SU-DHL-6 (cell line): ENCODE measurements around the gene MAGEC2.

ENCODE experiments used
- H2AFZ ChIP-seq: fragments of 200-600 bp; sonication (generic); 2 replicates; pipeline ENCODE4 v1.6.1; 2014; ENCODE audit warnings: low read depth, mild to moderate bottlenecking, moderate library complexity, mixed read lengths, antibody characterized with exemption, low read length; ENCODE audit not compliant: severe bottlenecking
- H3F3A ChIP-seq: fragments of 200-600 bp; shearing (Covaris generic); 2 replicates; pipeline ENCODE4 v1.6.0; 2016; ENCODE audit warnings: antibody characterized with exemption, mild to moderate bottlenecking; ENCODE audit not compliant: insufficient read depth
- H3K27ac ChIP-seq: fragments of 200-600 bp; sonication (generic); 2 replicates; pipeline ENCODE4 v1.5.1; 2016; ENCODE audit warnings: low read depth, mild to moderate bottlenecking, low read length, moderate library complexity, mixed read lengths
- H3K27me3 ChIP-seq: fragments of 200-600 bp; sonication (generic), shearing (Covaris generic); 2 replicates; pipeline ENCODE4 v1.6.0; 2014; ENCODE audit warnings: mild to moderate bottlenecking, low read length
- H3K36me3 ChIP-seq: fragments of 200-600 bp; sonication (generic); 2 replicates; pipeline ENCODE4 v1.6.1; 2014; ENCODE audit warnings: mild to moderate bottlenecking, low read length, mixed read lengths
- H3K4me2 ChIP-seq: fragments of 300-600, 200-600 bp; shearing (Covaris generic), sonication (generic); 2 replicates; pipeline ENCODE4 v1.6.0; 2014; ENCODE audit warnings: low read length, low read depth, mild to moderate bottlenecking; ENCODE audit not compliant: poor library complexity, severe bottlenecking
- H3K4me3 ChIP-seq: fragments of 200-600 bp; sonication (generic); 2 replicates; pipeline ENCODE4 v1.5.1; 2014; ENCODE audit warnings: antibody characterized with exemption, low read length, mild to moderate bottlenecking, mixed read lengths; ENCODE audit not compliant: insufficient read depth, poor library complexity, severe bottlenecking
- H3K79me2 ChIP-seq: fragments of 200-600 bp; sonication (generic); 2 replicates; pipeline ENCODE4 v1.6.1; 2014; ENCODE audit warnings: mild to moderate bottlenecking, low read length, moderate library complexity; ENCODE audit not compliant: insufficient read depth
- H3K9ac ChIP-seq: fragments of 200-600 bp; sonication (generic); 2 replicates; pipeline ENCODE4 v1.7.0; 2014; ENCODE audit warnings: mild to moderate bottlenecking, low read length
- H3K9me2 ChIP-seq: fragments of 200-600 bp; sonication (generic); replicated peaks from 2 replicates; pipeline ENCODE4 v1.6.1; 2014; ENCODE audit warnings: low read length; ENCODE audit not compliant: insufficient read depth
- H3K9me3 ChIP-seq: fragments of 200-600 bp; sonication (generic); 2 replicates; pipeline ENCODE4 v1.6.1; 2014; ENCODE audit warnings: low read length, mixed read lengths; ENCODE audit not compliant: insufficient read depth
- H4K20me1 ChIP-seq: fragments of 200-600 bp; sonication (generic); 2 replicates; pipeline ENCODE4 v1.6.1; 2014; ENCODE audit warnings: low read depth, mild to moderate bottlenecking, antibody characterized with exemption, low read length, moderate library complexity, mixed read lengths
- CTCF ChIP-seq: fragments of 200-600 bp; sonication (generic); IDR thresholded peaks from one replicate; pipeline ENCODE4 v1.5.1; 2017; ENCODE audit warnings: antibody characterized with exemption, mild to moderate bottlenecking, low read length, moderate library complexity; ENCODE audit not compliant: insufficient read depth, poor library complexity, severe bottlenecking
- EZH2phosphoT487 ChIP-seq: fragments of 200-600 bp; sonication (generic), shearing (Covaris generic); conservative IDR thresholded peaks from 2 replicates; pipeline ENCODE4 v1.6.1; 2018; ENCODE audit warnings: mild to moderate bottlenecking, antibody characterized with exemption, low read length, moderate library complexity, mixed read lengths

The MAGEC2 gene

GRCh38 chrX:142204522-142205433 is at the start of gene MAGEC2:
MAGEC2 (minus strand) TSS chrX:142205290; CDS start chrX:142203987, 1,303 bp downstream.
- Histone ChIP-seq H3K9ac (no peak within 1 kb of the TSS), H3K9me3 (no peaks in the 10 kb centered on the region), H3K4me3 (no peak within 1 kb of the TSS), H3K4me2 (no peak within 1 kb of the TSS), H3K9me2 (no peaks in the 10 kb centered on the region), H3K79me2 (no peaks in the 10 kb centered on the region), H4K20me1 (no peaks in the 10 kb centered on the region), H2AFZ (no peak within 1 kb of the TSS), H3K36me3 (no peaks in the 10 kb centered on the region), H3F3A (no peaks in the 10 kb centered on the region), H3K27ac (no peak within 1 kb of the TSS), H3K27me3 (no peaks in the 10 kb centered on the region)
- TF ChIP-seq EZH2phosphoT487 (no peak), CTCF (no peak)

- no peaks in the 10 kb centered on the region for H3F3A ChIP-seq
- no peak overlapping the region for H3K4me2 ChIP-seq
- no peaks in the 10 kb centered on the region for H3K27me3 ChIP-seq
- H3K9me3 ChIP-seq = no peaks in the 10 kb centered on the region
- H3K4me3 ChIP-seq = no peak overlapping the region
- H3K9me2 ChIP-seq = no peaks in the 10 kb centered on the region
- TF ChIP-seq EZH2phosphoT487 (no peak), CTCF (no peak)
- no peaks in the 10 kb centered on the region for H3K79me2 ChIP-seq
- no peak overlapping the region for H2AFZ ChIP-seq
- H3K27ac ChIP-seq = no peak overlapping the region
- no peaks in the 10 kb centered on the region for H4K20me1 ChIP-seq
- H3K9ac ChIP-seq = no peak overlapping the region
- no peaks in the 10 kb centered on the region for H3K36me3 ChIP-seq
These were observed 46.6 kb upstream of the MAGEC2 start for GRCh38 chrX:142251680-142252079.

- Histone ChIP-seq H3K9ac (no peak overlapping the region), H3K79me2 (no peaks in the 10 kb centered on the region), H3K27ac (no peak overlapping the region), H3K36me3 (no peaks in the 10 kb centered on the region), H4K20me1 (no peaks in the 10 kb centered on the region), H3K27me3 (no peaks in the 10 kb centered on the region), H3K4me2 (no peak overlapping the region), H2AFZ (no peak overlapping the region), H3F3A (no peaks in the 10 kb centered on the region), H3K9me3 (no peaks in the 10 kb centered on the region), H3K4me3 (no peak overlapping the region), H3K9me2 (no peaks in the 10 kb centered on the region)
- no peak for TF ChIP-seq CTCF
- TF ChIP-seq EZH2phosphoT487 = no peak
These were observed 46.1 kb upstream of the MAGEC2 start for GRCh38 chrX:142251202-142251601.
